GM19023 (cell line): Measurements from ENCODE around the gene MCRIP2.
"Not testable (repeated sequence)": the region's sequence is repeated elsewhere in the genome, so short reads cannot be mapped to it uniquely, and the experiment has no call there.

ENCODE experiments used
- ATAC-seq: cut with Tn5 transposase; IDR thresholded peaks from one replicate; pipeline ENCODE4 v1.9.1; 2021; ENCODE audit warnings: mild to moderate bottlenecking, moderate library complexity; ENCODE audit not compliant: unreplicated experiment

MCRIP2 gene

GRCh38 chr16:641326-642188 is at the start of gene MCRIP2:
MCRIP2 (plus strand) TSS chr16:641828; CDS start chr16:641992, 164 bp downstream.
- ATAC-seq = peak; percentile 54

GRCh38 chr16:591892-592517 is 49.6 kb upstream of the MCRIP2 start:
- ATAC-seq = no peak

GRCh38 chr16:592518-593306 is 48.9 kb upstream of the MCRIP2 start:
- no peak for ATAC-seq

GRCh38 chr16:593406-593805 is 48.2 kb upstream of the MCRIP2 start:
- ATAC-seq = no peak

- no peak for ATAC-seq
Observed at GRCh38 chr16:593807-594206, 47.8 kb upstream of the MCRIP2 start.

- ATAC-seq = no peak
Observed at GRCh38 chr16:595094-595528, 46.5 kb upstream of the MCRIP2 start.

GRCh38 chr16:595942-596735 is 45.5 kb upstream of the MCRIP2 start:
- no peak for ATAC-seq

GRCh38 chr16:596736-597060 is 44.9 kb upstream of the MCRIP2 start:
- ATAC-seq = no peak

GRCh38 chr16:597655-598054 is 44.0 kb upstream of the MCRIP2 start:
- not testable (repeated sequence) for ATAC-seq

- no peak for ATAC-seq
Observed at GRCh38 chr16:598823-599739, 42.5 kb upstream of the MCRIP2 start.

- ATAC-seq = no peak
Observed at GRCh38 chr16:600781-601180, 40.8 kb upstream of the MCRIP2 start.

GRCh38 chr16:603933-604332 is 37.7 kb upstream of the MCRIP2 start:
- ATAC-seq = no peak

GRCh38 chr16:606656-607307 is 34.8 kb upstream of the MCRIP2 start:
- no peak for ATAC-seq

- ATAC-seq = no peak
Observed at GRCh38 chr16:608019-608418, 33.6 kb upstream of the MCRIP2 start.

- no peak for ATAC-seq
Observed at GRCh38 chr16:609316-609715, 32.3 kb upstream of the MCRIP2 start.

GRCh38 chr16:609984-610383 is 31.6 kb upstream of the MCRIP2 start:
- ATAC-seq = no peak

GRCh38 chr16:610513-611381 is 30.9 kb upstream of the MCRIP2 start:
- ATAC-seq = no peak

- ATAC-seq = no peak
Observed at GRCh38 chr16:615122-615521, 26.5 kb upstream of the MCRIP2 start.
